Left lung (tissue), 10 donors: ENCODE data around the gene COL11A2. TPM values are rescaled to one million over a fixed set of nuclear protein-coding genes. Genes with fewer than 3 reads are reported as not detected.

ENCODE experiments used
- ATAC-seq: fragments of 200-7000 bp; cut with Tn5 transposase; one replicate; pipeline ENCODE4 v1.9.1; 2020; ENCODE audit warnings: moderate library complexity
- DNase-seq, 4 donors: peaks; one replicate each; pipeline ENCODE4 v3.0.0-alpha.2; 2013 to 2020
- H3K27ac ChIP-seq, 2 donors: fragments of 200-600 bp; sonication (generic) in 1 of 2; one replicate each; pipeline versions ENCODE4 v1.5.0 to v1.8.0; 2020 to 2021
- H3K27me3 ChIP-seq, 2 donors: fragments of 200-600 bp; sonication (generic) in 1 of 2; one replicate each; pipeline versions ENCODE4 v1.5.0 to v1.8.0; 2020 to 2021
- H3K36me3 ChIP-seq, 2 donors: fragments of 200-600 bp; sonication (generic) in 1 of 2; one replicate each; pipeline versions ENCODE4 v1.5.0 to v1.8.0; 2020 to 2021
- H3K4me1 ChIP-seq, 2 donors: fragments of 200-600 bp; one replicate each; pipeline ENCODE4 v1.8.0; 2021
- H3K4me3 ChIP-seq, 2 donors: fragments of 200-600 bp; sonication (generic) in 1 of 2; one replicate each; pipeline versions ENCODE4 v1.5.0 to v1.8.0; 2020 to 2021; ENCODE audit warnings: mild to moderate bottlenecking in 1 of 2
- H3K9me3 ChIP-seq, 2 donors: fragments of 200-600 bp; sonication (generic) in 1 of 2; one replicate each; pipeline versions ENCODE4 v1.5.0 to v1.8.0; 2020 to 2021
- intact Hi-C, 2 donors: fragments of 100-400 bp; cut with DNase I; formaldehyde crosslinking; loops; one replicate each; pipeline versions ENCODE4 v1.11.2 to v1.14.2; 2022
- polyA plus RNA-seq, 6 donors: library from polyadenylated mRNA; unstranded; fragments of 120-200 nt; gene quantifications; one replicate each; pipeline ENCODE4 v1.2.1, GENCODE V29; 2013; ENCODE audit not compliant: insufficient read length in 6 of 6
- total RNA-seq, 2 donors: library from RNA; stranded (reverse); fragmentation: NEBNext Ultra II Directional; extraction: Animal tissue kit (Norgen Biotek cat#: 25700); gene quantifications; one replicate each; pipeline ENCODE4 v1.2.1, GENCODE V29; 2021
- TF ChIP-seq, protein P1 (sequence below), 2 donors: fragments of 200-600 bp; sonication (generic) in 1 of 2; IDR thresholded peaks; one replicate each; pipeline versions ENCODE4 v1.5.0 to v1.8.0; 2021; ENCODE audit warnings: antibody characterized with exemption in 2 of 2
- donor health status: DM: no; HTN: yes; CAD: no.
- donor health status: DM: no; HTN: no; CAD: no.

Gene COL11A2
- total and polyA plus RNA-seq, 8 donors, result 0.45 to 9.5 (median 3.6) TPM

DNA sequence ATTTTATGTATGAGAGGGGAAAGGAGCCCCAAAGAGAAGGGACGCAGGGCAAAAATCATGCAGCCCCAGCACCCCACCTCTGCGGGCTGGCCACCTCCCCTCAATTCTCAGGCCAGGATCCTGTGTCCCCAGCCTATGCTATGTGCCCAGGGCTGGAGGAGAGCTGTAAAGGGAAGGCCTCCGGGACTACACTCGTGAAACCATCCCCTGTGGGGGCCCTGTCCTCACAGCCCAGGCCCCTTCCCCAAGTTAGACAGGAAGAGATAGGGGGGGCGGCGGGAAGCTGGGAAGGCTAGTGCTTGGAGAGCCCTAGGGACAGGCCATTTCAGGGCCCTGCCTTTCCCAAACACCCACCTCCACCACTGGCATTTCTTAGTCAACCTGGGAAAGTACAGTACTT lies 1.4 kb upstream of the COL11A2 start:
- Histone ChIP-seq H3K36me3 (peaks cover 0 to 39% of the 10 kb centered on the region in 2 donors), H3K27me3 (peaks cover 24 to 50% of the 10 kb centered on the region in 2 donors), H3K27ac (no peak overlapping the region), H3K9me3 (no peaks in the 10 kb centered on the region), H3K4me1 (peaks cover 20 to 35% of the 10 kb centered on the region in 2 donors), H3K4me3 (no peak overlapping the region)
- DNase-seq (peak in 1 of 4 donors; percentile 41), ATAC-seq (no peak)
- intact Hi-C loops, result no loop called here
- TF ChIP-seq, protein P1, sequence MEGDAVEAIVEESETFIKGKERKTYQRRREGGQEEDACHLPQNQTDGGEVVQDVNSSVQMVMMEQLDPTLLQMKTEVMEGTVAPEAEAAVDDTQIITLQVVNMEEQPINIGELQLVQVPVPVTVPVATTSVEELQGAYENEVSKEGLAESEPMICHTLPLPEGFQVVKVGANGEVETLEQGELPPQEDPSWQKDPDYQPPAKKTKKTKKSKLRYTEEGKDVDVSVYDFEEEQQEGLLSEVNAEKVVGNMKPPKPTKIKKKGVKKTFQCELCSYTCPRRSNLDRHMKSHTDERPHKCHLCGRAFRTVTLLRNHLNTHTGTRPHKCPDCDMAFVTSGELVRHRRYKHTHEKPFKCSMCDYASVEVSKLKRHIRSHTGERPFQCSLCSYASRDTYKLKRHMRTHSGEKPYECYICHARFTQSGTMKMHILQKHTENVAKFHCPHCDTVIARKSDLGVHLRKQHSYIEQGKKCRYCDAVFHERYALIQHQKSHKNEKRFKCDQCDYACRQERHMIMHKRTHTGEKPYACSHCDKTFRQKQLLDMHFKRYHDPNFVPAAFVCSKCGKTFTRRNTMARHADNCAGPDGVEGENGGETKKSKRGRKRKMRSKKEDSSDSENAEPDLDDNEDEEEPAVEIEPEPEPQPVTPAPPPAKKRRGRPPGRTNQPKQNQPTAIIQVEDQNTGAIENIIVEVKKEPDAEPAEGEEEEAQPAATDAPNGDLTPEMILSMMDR (IDR thresholded peaks at IDR 0.05), result no peak

DNA sequence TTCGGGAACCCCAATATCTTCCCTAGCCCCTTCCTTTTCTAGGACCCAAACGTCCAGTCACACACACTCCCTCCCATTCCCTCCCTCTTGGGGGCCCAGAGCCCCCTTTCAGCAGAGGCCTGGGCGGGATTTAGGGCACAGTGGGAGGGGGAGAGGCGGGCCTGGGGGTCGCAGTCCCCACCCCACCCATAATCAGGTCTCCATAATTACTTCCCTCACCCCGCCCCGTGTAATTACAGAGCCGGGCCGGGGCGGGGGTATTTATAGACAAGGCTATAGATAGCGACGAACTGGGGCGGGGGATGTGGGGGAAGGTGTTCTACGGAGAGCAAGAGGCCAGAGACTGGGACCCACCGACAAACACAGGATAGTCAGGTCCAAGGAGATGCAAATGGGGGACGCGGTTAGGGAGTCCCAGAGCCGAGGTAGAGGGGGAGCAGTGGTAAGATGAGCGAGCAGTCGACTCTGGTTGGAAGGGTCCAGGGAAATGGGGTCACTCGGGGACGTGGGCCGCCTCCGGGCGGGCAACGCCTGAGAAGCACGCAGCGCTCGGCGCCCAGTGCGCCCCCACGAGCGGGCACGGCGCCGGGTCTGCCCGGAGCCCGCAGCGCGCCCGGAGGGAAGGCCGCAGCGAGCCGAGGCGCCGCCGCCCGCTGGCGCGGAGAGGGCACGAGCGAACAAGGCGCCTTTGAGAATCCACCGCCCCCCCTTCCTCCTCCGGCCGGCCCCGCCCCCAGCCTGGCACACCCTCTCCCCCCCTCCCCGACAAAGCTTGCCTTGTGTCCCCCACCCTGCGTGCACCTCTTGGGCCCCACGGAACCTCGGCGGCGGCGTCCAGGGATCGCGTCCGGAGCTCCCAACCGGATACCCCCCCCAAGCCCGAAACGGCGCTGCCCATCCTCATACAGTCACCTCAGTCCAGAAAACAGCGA lies 670 bp upstream of the COL11A2 start:
- TF ChIP-seq, protein P1 (IDR thresholded peaks at IDR 0.05), result no peak
- H3K27me3 ChIP-seq, result peaks cover 24 to 50% of the 10 kb centered on the region in 2 donors
- H3K36me3 ChIP-seq, result peaks cover 0 to 39% of the 10 kb centered on the region in 2 donors
- H3K9me3 ChIP-seq, result no peaks in the 10 kb centered on the region
- ATAC-seq (peak; percentile 10), DNase-seq (peak in 2 of 4 donors; percentile 26 to 79)
- peak overlapping the region; percentile 7 to 11 for H3K4me3 ChIP-seq
- intact Hi-C loops, result no loop called here
- no peak overlapping the region for H3K27ac ChIP-seq
- peaks cover 14 to 28% of the 10 kb centered on the region in 2 donors for H3K4me1 ChIP-seq

DNA sequence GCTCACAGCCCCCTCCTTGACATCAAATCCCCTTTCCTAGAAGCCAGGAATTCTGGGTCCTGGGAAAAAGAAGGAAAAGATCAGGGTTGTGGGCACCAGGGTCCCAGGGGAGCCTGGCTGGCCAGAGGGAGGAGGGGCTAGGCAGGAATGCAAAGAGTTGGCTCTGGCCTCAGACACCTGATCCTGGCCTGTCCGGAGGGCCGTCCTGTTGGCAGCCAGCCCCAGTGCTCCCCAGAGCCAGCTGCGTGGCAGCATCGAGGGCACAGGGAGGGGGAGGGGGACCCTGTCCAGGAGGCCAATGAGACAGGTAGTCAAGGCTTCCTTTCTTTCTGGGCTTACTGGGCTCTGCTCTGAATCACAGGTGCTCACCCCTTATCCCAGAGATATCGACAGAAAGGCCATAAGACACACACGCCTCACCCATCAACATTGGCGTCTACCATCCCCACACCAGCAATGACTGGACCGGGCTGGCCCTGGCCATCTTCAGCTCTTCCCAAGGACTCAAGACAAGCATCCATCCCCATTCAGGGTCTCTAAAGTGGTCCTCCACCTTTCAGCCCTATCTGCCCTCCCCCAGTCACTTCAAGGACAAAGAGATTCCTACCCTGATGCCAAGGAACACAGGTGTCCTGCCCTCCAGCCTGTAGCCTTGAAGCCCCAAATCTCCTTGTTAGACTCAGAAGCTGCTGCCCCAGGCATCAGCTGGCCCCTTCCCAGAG lies 723 bp downstream of the COL11A2 start:
- DNase-seq, result peak in 1 of 4 donors; percentile 65
- Histone ChIP-seq H3K36me3 (peaks cover 0 to 27% of the 10 kb centered on the region in 2 donors), H3K4me3 (no peak overlapping the region), H3K4me1 (peaks cover 10 to 20% of the 10 kb centered on the region in 2 donors), H3K9me3 (no peaks in the 10 kb centered on the region), H3K27ac (no peak overlapping the region), H3K27me3 (peaks cover 24 to 50% of the 10 kb centered on the region in 2 donors)
- intact Hi-C loops, result no loop called here
- ATAC-seq, result no peak
- TF ChIP-seq, protein P1 (IDR thresholded peaks at IDR 0.05), result no peak

DNA sequence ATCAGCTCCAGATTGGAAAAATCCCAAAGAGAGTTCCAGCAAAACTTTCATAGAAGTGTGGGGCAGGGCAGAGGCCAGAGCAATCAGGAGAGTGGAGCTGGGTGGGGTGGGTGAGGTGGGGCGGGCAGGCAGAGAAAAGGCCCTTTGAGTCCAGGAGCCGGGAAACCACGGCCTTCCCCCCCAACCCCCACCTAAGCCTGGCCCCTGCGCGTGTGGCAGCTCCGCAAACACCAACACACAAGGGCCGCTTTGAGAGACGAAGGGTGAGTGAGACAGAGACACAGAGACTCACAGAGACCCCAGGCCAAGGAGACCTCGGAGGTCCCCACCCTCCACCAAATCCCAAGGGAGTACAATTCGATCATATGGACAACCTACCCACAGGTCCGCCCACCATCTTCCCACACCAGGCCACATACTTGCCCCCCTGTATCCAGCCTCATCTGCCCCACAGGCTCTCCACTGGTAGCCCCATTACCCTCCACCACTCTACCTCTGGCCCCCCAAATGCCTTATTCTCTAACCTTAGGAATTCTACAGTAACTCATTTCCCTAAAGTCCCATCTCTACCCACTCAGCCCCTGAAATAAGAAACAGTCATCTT lies 1.7 kb downstream of the COL11A2 start:
- TF ChIP-seq, protein P1 (IDR thresholded peaks at IDR 0.05), result no peak
- intact Hi-C loops, result no loop called here
- no peak for ATAC-seq
- H3K27me3 ChIP-seq, result peaks cover 24 to 51% of the 10 kb centered on the region in 2 donors
- peaks cover 0 to 18% of the 10 kb centered on the region in 2 donors for H3K36me3 ChIP-seq
- H3K9me3 ChIP-seq, result no peaks in the 10 kb centered on the region
- H3K27ac ChIP-seq, result no peak overlapping the region
- peak in 1 of 4 donors; percentile 43 for DNase-seq
- H3K4me1 ChIP-seq, result peaks cover 10 to 20% of the 10 kb centered on the region in 2 donors
- no peak overlapping the region for H3K4me3 ChIP-seq
